Activated T-cell treated with anti-CD3 and anti-CD28 coated beads, Interleukin-2, amount 50 U/mL, for 4 hours (primary cell): ENCODE results near the gene OR4N5. TPM values are rescaled to one million over a fixed set of nuclear protein-coding genes. Genes with fewer than 3 reads are reported as not detected.
"Not testable (repeated sequence)": the region's sequence is repeated elsewhere in the genome, so short reads cannot be mapped to it uniquely, and the experiment has no call there.

Experiments
- ATAC-seq, 2 donors: fragments of 200-7000 bp; cut with Tn5 transposase; one replicate each; pipeline ENCODE4 v1.10.0; 2021
- DNase-seq: peaks from one replicate; pipeline ENCODE4 v3.0.0-alpha.2; 2020
- H3K27me3 Mint-ChIP-seq: one replicate; pipeline ENCODE4 v1.8.0; 2021; ENCODE audit warnings: low read depth, mixed read lengths
- H3K36me3 Mint-ChIP-seq: one replicate; pipeline ENCODE4 v1.8.0; 2022; ENCODE audit warnings: mixed read lengths; ENCODE audit not compliant: insufficient read depth
- H3K4me1 Mint-ChIP-seq: one replicate; pipeline ENCODE4 v1.8.0; 2021; ENCODE audit warnings: low read depth, mixed read lengths
- H3K4me3 Mint-ChIP-seq: one replicate; pipeline ENCODE4 v1.8.0; 2021; ENCODE audit warnings: mild to moderate bottlenecking, moderate library complexity, mixed read lengths
- H3K9me3 Mint-ChIP-seq: one replicate; pipeline ENCODE4 v1.8.0; 2021; ENCODE audit warnings: mixed read lengths
- total RNA-seq, 3 donors: library from RNA; stranded (reverse); gene quantifications; one replicate each; pipeline ENCODE4 v1.2.1, GENCODE V29; 2021

Gene OR4N5, protein sequence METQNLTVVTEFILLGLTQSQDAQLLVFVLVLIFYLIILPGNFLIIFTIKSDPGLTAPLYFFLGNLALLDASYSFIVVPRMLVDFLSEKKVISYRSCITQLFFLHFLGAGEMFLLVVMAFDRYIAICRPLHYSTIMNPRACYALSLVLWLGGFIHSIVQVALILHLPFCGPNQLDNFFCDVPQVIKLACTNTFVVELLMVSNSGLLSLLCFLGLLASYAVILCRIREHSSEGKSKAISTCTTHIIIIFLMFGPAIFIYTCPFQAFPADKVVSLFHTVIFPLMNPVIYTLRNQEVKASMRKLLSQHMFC
- not detected for total RNA-seq

DNA sequence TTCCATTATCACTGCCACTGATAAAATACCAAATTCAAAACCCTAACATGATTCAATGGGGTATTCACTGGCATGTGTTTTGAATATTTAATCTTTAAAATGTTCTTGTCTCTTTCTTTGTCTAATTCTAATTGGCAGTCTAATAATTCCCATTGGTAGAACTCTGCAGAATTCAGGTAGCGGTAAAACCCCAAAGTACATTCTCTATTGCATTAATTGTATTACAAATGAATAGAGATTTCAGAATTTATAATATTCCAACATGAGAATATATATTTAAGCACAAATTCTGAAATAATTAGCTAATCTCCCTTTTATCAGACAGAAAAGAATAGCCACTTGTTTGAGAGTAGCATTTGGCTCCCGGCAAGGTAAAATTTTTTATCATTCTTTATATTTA is at the start of gene OR4N5:
TSS of gene OR4N5 (plus strand) at position 301 of the 400 bp plus-strand sequence. CDS start 4,916 bp downstream, outside the sequence.
- Mint-ChIP-seq H3K9me3 (no peaks in the 10 kb centered on the region), H3K36me3 (no peaks in the 10 kb centered on the region), H3K4me3 (no peak within 1 kb of the TSS), H3K27me3 (peaks cover 17% of the 10 kb centered on the region), H3K4me1 (no peaks in the 10 kb centered on the region)
- no peak for ATAC-seq
- no peak for DNase-seq

DNA sequence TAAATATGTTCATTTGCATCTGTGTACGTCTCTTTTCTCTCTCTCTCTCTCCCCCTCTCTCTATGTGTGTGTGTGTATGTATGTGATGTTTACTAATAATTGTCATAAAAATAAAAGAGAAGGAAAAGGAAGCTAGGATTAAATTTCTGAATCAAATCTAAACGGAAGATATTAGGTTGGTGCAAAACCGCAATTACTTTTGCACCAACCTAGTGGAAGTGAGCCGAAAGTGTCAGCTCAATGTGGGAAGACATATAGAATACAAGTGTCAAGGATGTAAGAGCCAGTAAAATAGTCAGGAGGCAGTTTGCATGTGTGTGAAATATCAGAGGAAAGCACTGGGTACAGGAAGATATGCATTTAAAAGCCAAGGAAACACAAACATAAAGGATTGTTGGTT is 46.6 kb upstream of the OR4N5 start:
- ATAC-seq (no peak), DNase-seq (no peak)
- Mint-ChIP-seq H3K9me3 (no peaks in the 10 kb centered on the region), H3K4me1 (no peaks in the 10 kb centered on the region), H3K27me3 (peaks cover 2% of the 10 kb centered on the region), H3K4me3 (no peak overlapping the region), H3K36me3 (no peaks in the 10 kb centered on the region)

DNA sequence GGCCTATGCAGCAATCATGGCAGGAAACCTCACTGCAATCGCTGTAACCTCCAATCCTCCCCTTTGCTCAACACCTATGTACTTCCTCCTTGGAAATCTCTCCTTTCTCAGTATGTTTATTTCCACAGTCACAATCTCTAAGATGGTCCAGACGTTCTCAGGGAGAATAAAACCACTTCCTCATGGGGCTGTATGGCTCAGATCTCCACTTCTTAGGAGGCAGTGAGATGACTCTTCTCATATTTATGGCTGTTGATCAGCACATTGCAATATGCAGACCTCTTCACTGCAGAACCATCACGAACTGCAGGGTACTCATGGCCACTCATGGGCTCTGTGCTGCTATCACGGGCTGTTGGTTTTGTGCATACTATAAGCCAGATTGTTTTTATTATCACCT is 45.2 kb upstream of the OR4N5 start:
- Mint-ChIP-seq H3K4me1 (no peaks in the 10 kb centered on the region), H3K36me3 (no peaks in the 10 kb centered on the region), H3K27me3 (peaks cover 3% of the 10 kb centered on the region), H3K9me3 (no peaks in the 10 kb centered on the region), H3K4me3 (no peak overlapping the region)
- ATAC-seq (no peak), DNase-seq (no peak)

DNA sequence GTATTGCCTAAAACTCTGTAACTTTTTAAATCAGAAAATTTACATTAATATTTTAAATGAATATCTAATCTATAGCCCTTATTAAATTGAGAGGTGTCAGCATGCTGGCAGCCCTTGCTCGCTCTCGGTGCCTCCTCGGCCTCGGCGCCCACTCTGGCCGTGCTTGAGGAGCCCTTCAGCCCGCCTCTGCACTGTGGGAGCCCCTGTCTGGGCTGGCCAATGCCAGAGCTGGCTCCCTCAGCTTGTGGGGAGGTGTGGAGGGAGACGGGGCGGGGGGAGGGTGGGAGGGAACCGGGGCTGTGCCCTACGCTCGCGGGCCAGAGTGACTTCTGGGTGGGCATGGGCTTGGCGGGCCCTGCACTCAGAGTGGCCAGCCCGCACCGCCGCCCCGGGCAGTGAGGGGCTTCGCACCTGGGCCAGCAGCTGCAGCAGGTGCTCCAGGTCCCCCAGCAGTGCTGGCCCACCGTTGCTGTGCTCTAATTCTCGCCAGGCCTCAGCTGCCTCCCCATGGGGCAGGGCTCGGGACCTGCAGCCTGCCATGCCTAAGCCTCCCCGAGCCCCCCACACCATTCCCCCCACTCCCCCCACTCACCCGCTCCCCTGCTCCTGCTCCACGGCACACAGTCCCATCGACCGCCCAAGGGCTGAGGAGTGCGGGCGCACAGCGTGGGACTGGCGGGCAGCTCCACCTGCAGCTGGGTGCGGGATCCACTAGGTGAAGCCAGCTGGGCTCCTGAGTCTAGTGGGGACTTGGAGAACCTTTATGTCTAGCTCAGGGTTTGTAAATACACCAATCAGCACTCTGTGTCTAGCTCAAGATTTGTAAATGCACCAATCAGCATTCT is 39.5 kb upstream of the OR4N5 start:
- not testable (repeated sequence) for H3K36me3 Mint-ChIP-seq, DNase-seq, ATAC-seq, H3K4me3 Mint-ChIP-seq, H3K4me1 Mint-ChIP-seq, H3K9me3 Mint-ChIP-seq, H3K27me3 Mint-ChIP-seq

DNA sequence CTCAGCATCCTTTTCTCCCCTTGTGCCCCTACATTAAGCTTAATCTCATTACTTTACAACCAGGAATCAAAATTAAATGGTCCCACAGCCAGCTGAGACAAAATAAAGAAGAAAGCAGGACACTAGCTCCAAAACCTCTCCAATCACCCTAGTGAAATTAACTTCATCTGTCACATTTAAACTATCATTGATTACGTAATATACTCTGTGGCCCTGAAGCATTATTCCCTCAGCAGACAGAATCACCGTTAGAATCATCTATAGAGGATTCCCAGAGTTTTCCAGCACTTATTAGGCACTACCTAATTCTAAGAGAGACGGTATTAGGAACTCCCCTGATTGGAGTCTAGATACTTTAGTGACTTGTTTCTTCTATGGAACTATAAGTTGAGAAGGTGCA is 28.2 kb upstream of the OR4N5 start, which contains the start of gene OR4K17:
TSS of gene OR4K17 (plus strand) at position 302 of the 400 bp plus-strand sequence. CDS start 6,761 bp downstream, outside the sequence.
- no peak within 1 kb of the TSS for H3K4me3 Mint-ChIP-seq
- no peak for ATAC-seq
- no peaks in the 10 kb centered on the region for H3K4me1 Mint-ChIP-seq
- DNase-seq: no peak
- no peaks in the 10 kb centered on the region for H3K9me3 Mint-ChIP-seq
- no peaks in the 10 kb centered on the region for H3K36me3 Mint-ChIP-seq
- H3K27me3 Mint-ChIP-seq: peaks cover 3% of the 10 kb centered on the region

DNA sequence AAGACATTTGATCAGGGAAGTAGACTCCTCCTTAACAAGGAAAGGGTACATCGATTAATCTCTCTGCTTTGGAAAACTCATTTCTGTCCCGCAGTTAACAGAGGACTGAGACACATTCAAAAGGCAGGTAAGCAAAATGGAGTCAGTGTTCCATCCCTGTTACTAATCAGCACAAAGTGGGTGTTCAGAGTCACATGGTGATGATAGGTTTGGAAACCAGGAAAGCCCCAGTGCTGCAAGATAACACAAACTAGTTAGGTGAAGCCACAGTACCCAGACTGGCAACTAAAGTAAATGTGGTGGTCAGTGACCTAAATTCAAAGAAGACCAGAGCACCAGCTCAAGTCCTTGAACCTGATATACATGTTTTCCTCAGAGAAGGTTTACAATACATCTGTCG is 26.3 kb upstream of the OR4N5 start:
- ATAC-seq (no peak), DNase-seq (no peak)
- Mint-ChIP-seq H3K4me1 (no peaks in the 10 kb centered on the region), H3K9me3 (no peaks in the 10 kb centered on the region), H3K36me3 (no peaks in the 10 kb centered on the region), H3K4me3 (no peak overlapping the region), H3K27me3 (no peaks in the 10 kb centered on the region)

DNA sequence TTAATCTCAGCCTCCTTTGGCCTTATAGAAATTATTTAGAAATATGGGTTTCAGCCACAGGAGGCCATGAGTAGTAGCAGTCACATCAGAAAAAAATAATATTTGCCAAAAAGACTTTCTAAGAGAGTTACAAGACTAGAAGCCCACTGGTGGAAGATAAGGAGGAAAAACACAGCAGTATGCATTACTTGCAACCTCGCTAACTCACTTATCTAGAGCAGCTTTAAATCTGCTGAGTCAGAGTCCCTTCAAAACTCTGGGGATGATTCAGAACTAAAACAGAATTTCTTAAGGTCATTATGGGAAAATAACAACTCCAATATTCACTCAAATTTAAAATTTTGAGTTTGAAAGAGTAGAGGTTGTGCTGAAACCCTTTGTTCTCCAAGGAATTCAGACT is 21.9 kb upstream of the OR4N5 start:
- no peak overlapping the region for H3K4me3 Mint-ChIP-seq
- H3K4me1 Mint-ChIP-seq: no peaks in the 10 kb centered on the region
- peaks cover 11% of the 10 kb centered on the region for H3K27me3 Mint-ChIP-seq
- DNase-seq (no peak), ATAC-seq (no peak)
- H3K36me3 Mint-ChIP-seq: no peaks in the 10 kb centered on the region
- peaks cover 32% of the 10 kb centered on the region for H3K9me3 Mint-ChIP-seq

DNA sequence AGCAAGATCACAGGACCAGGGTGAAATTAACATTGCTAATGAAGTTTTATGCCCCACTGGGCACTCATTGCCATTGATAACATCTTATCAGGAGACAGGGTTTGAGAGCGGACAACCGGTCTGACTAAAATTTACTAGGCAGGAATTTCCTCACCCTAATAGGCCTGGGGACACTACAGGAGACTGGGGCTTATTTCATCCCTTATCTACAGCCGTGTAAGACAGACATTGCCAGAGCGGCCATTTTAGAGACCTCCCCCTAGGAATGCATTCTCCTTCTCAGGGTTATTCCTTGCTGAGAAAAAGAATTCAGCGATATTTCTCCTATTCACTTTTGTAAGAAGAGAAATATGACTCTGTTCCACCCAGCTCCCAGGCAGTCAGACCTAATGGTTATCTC is 19.8 kb upstream of the OR4N5 start:
- no peaks in the 10 kb centered on the region for H3K4me1 Mint-ChIP-seq
- peaks cover 20% of the 10 kb centered on the region for H3K27me3 Mint-ChIP-seq
- H3K36me3 Mint-ChIP-seq: no peaks in the 10 kb centered on the region
- no peak overlapping the region for H3K4me3 Mint-ChIP-seq
- no peak for ATAC-seq
- no peak for DNase-seq
- H3K9me3 Mint-ChIP-seq: peaks cover 35% of the 10 kb centered on the region

DNA sequence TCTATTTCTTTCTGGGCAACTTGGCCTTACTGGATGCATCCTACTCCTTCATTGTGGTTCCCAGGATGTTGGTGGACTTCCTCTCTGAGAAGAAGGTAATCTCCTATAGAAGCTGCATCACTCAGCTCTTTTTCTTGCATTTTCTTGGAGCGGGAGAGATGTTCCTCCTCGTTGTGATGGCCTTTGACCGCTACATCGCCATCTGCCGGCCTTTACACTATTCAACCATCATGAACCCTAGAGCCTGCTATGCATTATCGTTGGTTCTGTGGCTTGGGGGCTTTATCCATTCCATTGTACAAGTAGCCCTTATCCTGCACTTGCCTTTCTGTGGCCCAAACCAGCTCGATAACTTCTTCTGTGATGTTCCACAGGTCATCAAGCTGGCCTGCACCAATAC is 5.3 kb downstream of the OR4N5 start:
- Mint-ChIP-seq H3K4me3 (no peak overlapping the region), H3K4me1 (no peaks in the 10 kb centered on the region), H3K27me3 (peaks cover 10% of the 10 kb centered on the region), H3K9me3 (peaks cover 3% of the 10 kb centered on the region), H3K36me3 (no peaks in the 10 kb centered on the region)
- DNase-seq: no peak
- no peak for ATAC-seq

DNA sequence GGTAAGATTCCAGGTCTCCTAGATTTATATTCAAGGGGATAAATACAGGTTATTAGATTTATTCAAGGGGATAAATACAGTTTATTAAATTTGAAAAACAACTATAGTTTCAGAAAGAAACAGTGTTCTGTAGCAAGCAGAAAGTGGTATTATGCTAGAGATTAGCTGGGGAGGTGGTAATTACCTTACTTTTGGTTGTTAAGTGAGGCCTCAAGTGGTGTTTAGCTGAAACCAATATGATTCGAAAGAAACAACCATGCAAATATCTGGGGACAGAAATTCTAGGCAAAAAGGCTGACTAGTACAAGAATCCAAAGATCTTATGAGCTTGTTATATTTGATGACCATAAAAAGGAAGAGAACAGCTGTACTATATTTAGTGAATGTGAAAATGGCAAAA is 6.2 kb downstream of the OR4N5 start:
- Mint-ChIP-seq H3K4me3 (no peak overlapping the region), H3K27me3 (peaks cover 12% of the 10 kb centered on the region), H3K9me3 (peaks cover 3% of the 10 kb centered on the region), H3K4me1 (no peaks in the 10 kb centered on the region), H3K36me3 (no peaks in the 10 kb centered on the region)
- no peak for ATAC-seq
- no peak for DNase-seq

DNA sequence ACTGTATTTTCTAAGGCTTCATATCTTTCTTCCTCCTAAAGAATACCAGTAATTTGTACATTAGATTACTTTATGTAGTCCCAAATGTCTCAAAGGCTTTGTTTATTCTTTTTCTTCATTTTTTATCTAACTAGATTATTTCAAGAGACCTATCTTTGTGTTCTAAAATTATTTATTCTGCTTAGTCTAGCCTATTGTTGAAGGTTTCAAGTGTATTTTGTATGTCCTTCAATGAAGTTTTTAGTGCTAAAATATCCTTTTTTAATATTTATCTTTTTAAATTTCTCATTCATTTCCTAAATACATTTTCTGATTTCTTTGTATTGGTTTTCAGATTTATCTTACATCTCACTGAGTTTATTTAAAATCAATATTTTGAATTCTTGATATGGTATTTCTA is 25.8 kb downstream of the OR4N5 start:
- no peak for ATAC-seq
- DNase-seq: no peak
- Mint-ChIP-seq H3K9me3 (peaks cover 26% of the 10 kb centered on the region), H3K36me3 (no peaks in the 10 kb centered on the region), H3K27me3 (peaks cover 9% of the 10 kb centered on the region), H3K4me1 (no peaks in the 10 kb centered on the region), H3K4me3 (no peak overlapping the region)

DNA sequence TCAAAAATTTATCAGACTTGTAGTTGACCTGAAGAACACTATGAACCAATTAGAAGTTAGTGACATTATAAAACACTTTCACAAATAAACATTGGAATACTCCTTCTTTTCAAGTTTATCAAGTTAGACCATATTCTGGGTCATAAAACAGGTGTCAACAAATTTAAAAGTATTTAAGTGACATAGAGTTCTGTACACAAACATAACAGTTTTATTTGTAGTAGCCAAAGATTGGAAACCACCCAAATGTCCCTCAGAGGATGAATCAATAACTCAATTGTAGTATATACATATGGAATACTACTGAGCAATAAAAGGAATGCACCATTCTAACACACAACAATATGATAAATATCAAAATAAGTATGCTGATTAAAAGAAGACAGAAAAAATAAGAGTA is 28.5 kb downstream of the OR4N5 start:
- no peak overlapping the region for H3K4me3 Mint-ChIP-seq
- no peaks in the 10 kb centered on the region for H3K36me3 Mint-ChIP-seq
- ATAC-seq: no peak
- DNase-seq: no peak
- peaks cover 20% of the 10 kb centered on the region for H3K9me3 Mint-ChIP-seq
- H3K4me1 Mint-ChIP-seq: no peaks in the 10 kb centered on the region
- H3K27me3 Mint-ChIP-seq: peaks cover 9% of the 10 kb centered on the region

DNA sequence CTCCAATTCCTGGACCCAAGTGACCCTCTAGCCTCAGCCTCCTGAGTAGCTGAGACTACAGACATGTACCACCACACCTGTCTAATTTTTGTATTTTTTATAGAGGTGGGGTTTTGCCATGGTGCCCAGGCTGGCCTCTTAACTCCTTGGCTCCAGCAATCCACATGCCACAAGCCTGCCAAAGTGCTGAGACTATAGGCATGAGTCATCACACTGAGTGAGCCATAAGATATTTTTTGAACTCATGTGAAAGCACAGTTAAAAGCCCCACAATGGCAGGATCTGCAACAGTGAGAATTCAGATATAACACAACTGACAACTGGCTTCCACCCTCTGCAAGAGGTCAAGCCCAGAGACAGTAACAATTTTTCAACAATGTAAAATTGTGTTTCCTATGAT is 31.2 kb downstream of the OR4N5 start:
- not testable (repeated sequence) for ATAC-seq, H3K36me3 Mint-ChIP-seq, H3K27me3 Mint-ChIP-seq, H3K4me3 Mint-ChIP-seq, DNase-seq, H3K9me3 Mint-ChIP-seq, H3K4me1 Mint-ChIP-seq

DNA sequence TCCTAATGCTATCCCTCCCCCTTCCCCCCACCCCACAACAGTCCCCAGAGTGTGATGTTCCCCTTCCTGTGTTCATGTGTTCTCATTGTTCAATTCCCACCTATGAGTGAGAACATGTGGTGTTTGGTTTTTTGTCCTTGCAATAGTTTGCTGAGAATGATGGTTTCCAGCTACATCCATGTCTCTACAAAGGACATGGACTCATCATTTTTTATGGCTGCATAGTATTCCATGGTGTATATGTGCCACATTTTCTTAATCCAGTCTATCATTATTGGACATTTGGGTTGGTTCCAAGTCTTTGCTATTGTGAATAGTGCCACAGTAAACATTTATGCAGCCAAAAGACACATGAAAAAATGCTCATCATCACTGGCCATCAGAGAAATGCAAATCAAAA is 35.6 kb downstream of the OR4N5 start:
- not testable (repeated sequence) for ATAC-seq, H3K4me1 Mint-ChIP-seq, H3K27me3 Mint-ChIP-seq, H3K36me3 Mint-ChIP-seq, H3K4me3 Mint-ChIP-seq, H3K9me3 Mint-ChIP-seq, DNase-seq

DNA sequence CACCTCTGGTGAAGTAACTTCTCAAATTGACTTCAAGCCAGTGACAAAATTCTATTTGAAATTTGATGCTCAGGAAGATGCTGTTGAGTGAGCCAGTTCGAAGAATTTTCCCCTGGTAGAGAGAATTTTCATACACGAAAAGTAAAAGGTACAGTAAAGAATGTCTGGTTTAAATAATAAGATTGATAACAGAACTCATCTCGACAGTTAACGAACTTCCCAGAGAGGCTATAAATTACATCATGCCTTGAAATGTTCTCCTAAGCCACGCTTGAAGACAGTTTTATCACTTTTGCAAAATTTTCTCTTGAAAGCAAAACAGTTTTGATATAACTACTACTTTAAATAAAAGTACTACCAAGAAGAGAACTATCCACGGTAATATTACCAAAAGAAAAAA is 37.7 kb downstream of the OR4N5 start:
- DNase-seq: no peak
- Mint-ChIP-seq H3K36me3 (no peaks in the 10 kb centered on the region), H3K9me3 (no peaks in the 10 kb centered on the region), H3K4me1 (no peaks in the 10 kb centered on the region), H3K4me3 (no peak overlapping the region), H3K27me3 (peaks cover 2% of the 10 kb centered on the region)
- ATAC-seq: no peak
